Fibroblast of mammary gland (primary cell): ENCODE data around the gene CHST12.

Experiments used
- DNase-seq: peaks from one replicate; pipeline ENCODE4 v3.0.0-alpha.2; 2010; ENCODE audit warnings: low read depth
- H3K4me3 ChIP-seq: 2 replicates; pipeline ENCODE4 v1.5.1; 2011; ENCODE audit warnings: low read depth, mild to moderate bottlenecking, low read length, moderate library complexity; ENCODE audit not compliant: control insufficient read depth
- TF ChIP-seq, protein P1 (sequence below): conservative IDR thresholded peaks from 2 replicates; pipeline ENCODE4 v1.5.1; 2011; ENCODE audit warnings: low read depth, low read length, inconsistent platforms; ENCODE audit not compliant: control insufficient read depth, insufficient read depth

Gene CHST12

DNA sequence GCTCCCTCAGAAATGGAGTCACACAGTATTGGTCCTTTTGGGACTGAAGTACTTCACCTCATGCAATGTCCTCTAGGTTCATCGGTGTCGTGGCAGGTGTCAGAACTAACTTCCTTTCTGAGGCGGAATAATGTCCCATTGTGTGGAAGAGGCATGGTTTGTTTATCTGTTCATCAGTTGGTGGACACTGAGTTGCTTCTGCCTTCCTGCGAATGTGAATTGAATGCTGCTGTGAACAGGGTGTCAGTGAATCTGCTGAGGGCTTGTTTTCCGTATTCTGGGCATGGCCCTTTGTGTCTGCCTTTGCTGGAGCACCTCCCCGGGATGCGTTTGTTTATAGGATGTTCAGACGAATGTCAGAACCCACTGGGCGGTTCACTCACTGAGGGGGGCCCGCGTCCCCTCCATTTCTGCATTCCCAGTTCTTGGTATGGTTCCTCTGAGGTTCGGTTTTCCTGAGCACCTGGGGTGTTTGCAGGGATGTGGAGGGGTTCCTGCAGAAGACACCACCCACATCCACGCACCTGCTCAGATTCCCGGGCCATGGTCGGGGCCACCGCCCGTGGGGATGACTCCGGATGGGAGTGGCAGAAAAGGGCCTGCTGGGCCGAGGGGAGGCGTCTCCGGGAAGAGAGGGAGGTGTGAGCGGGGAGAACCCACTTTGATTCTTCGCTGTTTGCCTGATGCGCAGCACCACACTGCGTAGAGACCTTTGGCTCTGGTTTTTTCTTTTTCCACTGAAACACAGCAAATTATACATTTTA is 33.1 kb downstream of the CHST12 start:
- TF ChIP-seq, protein P1, sequence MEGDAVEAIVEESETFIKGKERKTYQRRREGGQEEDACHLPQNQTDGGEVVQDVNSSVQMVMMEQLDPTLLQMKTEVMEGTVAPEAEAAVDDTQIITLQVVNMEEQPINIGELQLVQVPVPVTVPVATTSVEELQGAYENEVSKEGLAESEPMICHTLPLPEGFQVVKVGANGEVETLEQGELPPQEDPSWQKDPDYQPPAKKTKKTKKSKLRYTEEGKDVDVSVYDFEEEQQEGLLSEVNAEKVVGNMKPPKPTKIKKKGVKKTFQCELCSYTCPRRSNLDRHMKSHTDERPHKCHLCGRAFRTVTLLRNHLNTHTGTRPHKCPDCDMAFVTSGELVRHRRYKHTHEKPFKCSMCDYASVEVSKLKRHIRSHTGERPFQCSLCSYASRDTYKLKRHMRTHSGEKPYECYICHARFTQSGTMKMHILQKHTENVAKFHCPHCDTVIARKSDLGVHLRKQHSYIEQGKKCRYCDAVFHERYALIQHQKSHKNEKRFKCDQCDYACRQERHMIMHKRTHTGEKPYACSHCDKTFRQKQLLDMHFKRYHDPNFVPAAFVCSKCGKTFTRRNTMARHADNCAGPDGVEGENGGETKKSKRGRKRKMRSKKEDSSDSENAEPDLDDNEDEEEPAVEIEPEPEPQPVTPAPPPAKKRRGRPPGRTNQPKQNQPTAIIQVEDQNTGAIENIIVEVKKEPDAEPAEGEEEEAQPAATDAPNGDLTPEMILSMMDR = no peak
- no peak overlapping the region for H3K4me3 ChIP-seq
- DNase-seq = no peak

DNA sequence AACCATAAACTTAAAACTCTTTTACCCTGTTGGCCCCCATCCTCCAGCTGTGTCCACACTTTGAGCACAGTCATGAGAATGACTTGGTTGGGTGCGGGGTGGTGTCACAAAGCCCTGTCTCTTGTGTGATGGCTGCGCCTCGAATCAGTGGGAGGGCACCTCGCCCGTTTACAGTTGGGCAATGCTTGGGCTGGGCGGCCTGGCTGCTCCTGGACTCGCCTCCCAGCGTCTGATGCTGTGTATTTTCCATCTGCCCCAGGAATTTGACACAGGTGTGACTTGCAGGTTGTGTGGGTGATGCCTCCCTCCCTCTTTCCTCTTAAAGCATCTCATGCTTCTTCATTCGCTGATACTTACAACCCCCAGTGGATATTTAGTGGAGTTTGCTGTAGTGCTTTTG is 33.7 kb downstream of the CHST12 start:
- TF ChIP-seq, protein P1 = no peak
- H3K4me3 ChIP-seq = no peak overlapping the region
- DNase-seq = no peak

DNA sequence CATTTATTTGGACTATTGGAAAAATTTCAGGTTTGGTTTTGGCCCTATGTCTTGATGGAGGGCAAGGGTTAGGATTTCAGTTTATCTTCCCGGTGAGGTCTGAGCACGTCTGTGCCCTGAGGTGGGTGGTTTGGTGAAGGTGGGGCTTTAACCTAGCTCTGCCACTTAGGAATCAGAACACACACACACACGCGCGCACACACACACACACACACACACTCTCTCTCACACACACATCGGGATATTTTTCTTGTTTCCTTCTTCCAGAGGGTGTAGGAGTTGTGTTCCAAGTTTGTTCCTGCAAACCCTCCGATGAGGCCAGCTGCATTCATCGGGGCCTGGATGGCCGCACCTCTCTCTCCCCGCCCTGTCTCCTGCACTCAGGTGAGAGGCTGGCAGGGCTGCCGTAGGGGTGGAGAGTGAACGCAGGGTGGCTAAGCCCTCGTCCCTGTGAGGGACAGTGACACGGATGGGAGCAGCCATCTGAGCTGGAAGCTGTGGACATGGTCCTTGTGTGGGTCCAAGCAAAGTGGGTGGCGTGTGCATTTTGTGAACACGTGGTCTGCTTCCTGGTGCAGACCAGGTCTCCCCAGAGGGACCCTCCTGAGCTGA is 34.2 kb downstream of the CHST12 start:
- DNase-seq = no peak
- TF ChIP-seq, protein P1 = no peak
- H3K4me3 ChIP-seq = no peak overlapping the region

DNA sequence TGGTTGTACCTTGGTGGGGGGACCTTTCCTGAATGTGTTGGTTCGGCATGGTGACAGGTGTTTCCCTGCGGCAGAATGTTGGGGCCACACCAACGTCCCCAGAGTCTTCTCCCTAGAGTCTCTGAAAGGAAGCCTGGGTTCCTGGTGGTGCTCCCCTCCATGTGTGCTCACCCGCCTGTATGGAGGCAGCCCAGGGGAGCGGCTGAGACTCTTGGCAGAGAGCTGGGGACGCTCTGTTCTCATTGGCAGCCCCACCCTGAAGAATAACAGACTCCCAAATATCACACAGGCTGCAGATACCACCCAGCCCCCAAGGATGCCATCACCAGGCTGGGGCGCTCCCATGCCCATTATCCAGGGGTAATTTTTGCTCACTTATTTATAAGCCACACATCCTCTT is 34.8 kb downstream of the CHST12 start:
- H3K4me3 ChIP-seq = no peak overlapping the region
- TF ChIP-seq, protein P1 = no peak
- DNase-seq = no peak

DNA sequence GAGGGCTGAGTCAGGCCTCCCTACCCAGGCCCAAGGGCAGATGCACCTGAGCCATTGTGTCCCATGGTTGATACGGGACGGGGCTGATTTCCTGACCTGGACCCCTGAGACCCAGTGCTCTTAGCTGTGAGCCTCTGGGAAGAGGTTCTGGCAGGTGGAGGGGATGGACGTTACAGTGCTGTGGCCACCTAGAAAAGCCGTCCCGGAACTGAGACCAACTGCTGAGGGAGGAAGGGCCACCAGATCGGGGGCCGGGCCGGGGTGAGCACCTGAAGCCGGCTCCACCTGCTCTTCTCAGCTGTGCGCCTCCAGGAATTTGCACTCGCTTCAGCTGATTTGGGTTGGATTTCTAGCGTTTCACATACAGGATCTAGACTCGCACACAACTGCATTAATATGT is 35.4 kb downstream of the CHST12 start:
- no peak for DNase-seq
- no peak overlapping the region for H3K4me3 ChIP-seq
- TF ChIP-seq, protein P1 = no peak

DNA sequence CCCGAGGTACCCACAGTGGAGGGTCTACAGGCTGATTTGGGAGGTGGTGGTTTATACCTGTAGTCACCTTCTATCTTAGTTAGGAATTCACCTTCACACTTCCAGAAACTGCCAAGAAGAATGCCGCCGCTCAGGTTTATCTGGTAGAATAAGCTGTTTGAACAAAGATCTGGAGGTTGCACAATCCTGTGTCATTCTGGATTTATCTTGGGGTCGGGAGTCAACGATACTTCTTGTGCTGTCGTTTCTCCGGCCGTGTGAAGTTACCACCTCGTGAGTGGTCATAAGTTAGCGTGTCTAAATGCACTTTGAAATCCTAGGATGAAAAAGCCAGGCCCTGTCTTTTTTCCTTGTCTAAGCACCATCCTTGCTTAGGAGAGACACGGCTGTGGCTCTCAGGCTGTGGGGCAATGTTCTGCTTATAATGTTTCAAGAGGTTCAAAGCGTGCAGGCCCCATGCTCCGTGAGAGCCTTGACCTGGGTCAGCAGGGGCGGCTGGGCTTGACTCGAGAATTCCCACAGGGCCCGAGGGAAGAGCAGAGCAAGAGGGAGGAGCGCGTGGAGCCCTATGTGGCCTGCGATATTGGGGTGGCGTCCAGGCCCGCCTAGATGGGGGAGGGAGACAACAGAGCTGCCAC is 37.3 kb downstream of the CHST12 start:
- TF ChIP-seq, protein P1 = no peak
- DNase-seq = no peak
- H3K4me3 ChIP-seq = no peak overlapping the region
